GM21528 (cell line): ENCODE measurements around the gene FBP1.
A peak's percentile ranks its signal among the peaks of the same experiment; 100 is the strongest.

ENCODE experiments used
- ATAC-seq: cut with Tn5 transposase; IDR thresholded peaks from one replicate; pipeline ENCODE4 v1.9.1; 2021; ENCODE audit warnings: mild to moderate bottlenecking, moderate library complexity; ENCODE audit not compliant: unreplicated experiment, low FRiP score

Gene FBP1

GRCh38 chr9:94657021-94657725, 17.9 kb upstream of the FBP1 start:
- ATAC-seq, result no peak

GRCh38 chr9:94656200-94656599, 16.9 kb upstream of the FBP1 start:
- ATAC-seq, result peak; percentile 93

GRCh38 chr9:94655739-94656138, 16.4 kb upstream of the FBP1 start:
- ATAC-seq, result peak; percentile 10

GRCh38 chr9:94654165-94654894, 15.0 kb upstream of the FBP1 start:
- no peak for ATAC-seq

DNA sequence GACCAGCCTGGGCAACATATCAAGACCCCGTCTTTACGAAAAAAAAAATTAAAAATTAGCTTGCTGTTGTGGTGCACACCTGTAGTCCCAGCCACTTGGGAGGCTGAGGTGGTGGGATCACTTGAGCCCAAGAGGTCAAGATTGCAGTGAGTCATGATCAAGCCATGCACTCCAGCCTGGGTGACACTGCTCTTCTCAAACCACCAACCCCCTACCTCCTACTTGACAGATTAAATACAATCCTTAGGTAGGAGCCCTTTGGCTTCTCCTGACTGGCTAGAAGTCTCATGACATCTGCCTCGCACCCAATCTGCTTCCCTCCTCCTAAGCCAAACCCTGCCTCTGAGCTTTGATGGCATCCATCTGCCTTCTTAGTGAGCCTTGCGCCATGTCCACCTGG, 11.6 kb upstream of the FBP1 start:
- ATAC-seq, result no peak

- no peak for ATAC-seq
Observed at GRCh38 chr9:94649100-94649819, 9.9 kb upstream of the FBP1 start.

- no peak for ATAC-seq
Observed at GRCh38 chr9:94648185-94648584, 8.9 kb upstream of the FBP1 start.

GRCh38 chr9:94645901-94646300, 6.6 kb upstream of the FBP1 start:
- no peak for ATAC-seq

DNA sequence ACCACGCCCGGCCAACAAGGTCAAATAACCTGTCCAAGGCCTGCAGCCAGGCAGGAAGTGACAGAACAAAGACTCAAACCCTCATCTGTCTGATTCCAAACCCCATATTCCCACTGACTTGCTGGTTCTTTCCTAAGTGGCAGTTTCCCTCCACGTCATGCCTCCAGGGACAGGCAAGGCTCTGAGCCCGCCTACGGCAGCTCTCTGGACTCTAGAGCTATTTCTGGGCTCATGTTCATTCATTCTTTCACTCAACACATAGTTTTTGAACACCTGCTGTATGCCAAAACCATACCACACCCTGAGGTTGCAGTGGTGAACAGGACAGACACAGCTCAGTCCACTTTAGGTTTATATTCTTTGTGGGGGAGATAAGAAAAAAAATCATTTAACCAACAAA, 5.2 kb upstream of the FBP1 start:
- no peak for ATAC-seq

DNA sequence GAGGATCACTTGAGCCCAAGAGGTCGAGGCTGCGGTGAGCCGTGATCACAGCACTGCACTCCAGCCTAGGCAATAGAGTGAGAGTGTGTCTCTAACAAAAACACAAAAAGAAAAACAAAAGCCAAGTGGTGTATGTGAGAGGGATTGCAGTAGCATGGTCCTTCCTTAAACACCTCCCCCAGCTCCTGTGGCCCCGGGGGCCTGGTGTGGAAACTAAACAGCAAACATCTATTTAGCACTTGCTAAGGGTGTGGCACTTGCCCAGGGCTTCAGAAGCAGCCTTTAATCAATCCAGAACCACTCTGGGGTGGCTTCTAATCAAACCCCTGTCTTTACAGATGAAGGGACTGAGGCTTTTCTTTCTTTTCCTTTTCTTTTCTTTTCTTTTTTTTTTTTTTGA, 4.4 kb upstream of the FBP1 start:
- ATAC-seq, result no peak

DNA sequence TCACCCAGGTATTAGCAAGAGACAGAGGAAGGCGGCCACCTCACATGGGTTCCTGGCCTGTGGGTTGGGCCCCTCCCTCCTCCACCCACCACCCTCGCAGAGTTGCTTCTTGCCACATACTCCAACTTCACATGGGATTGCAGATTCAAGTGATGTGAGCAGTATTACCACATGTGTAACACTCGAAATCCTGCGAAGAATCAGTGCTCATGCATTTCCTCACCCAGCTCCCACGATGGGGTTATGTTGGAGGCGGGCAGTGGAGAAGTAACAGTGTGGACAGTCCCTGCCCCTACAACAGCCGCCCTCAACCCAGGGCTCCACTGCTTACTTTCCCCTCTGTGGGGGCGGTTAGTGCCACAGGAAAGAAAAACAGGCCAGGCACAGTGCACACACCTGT, 3.9 kb upstream of the FBP1 start:
- ATAC-seq, result no peak

- ATAC-seq, result no peak
Observed at GRCh38 chr9:94642501-94642900, 3.2 kb upstream of the FBP1 start.

GRCh38 chr9:94639999-94640376, 670 bp upstream of the FBP1 start:
- ATAC-seq, result no peak

GRCh38 chr9:94638335-94639060, 820 bp downstream of the FBP1 start:
- no peak for ATAC-seq

DNA sequence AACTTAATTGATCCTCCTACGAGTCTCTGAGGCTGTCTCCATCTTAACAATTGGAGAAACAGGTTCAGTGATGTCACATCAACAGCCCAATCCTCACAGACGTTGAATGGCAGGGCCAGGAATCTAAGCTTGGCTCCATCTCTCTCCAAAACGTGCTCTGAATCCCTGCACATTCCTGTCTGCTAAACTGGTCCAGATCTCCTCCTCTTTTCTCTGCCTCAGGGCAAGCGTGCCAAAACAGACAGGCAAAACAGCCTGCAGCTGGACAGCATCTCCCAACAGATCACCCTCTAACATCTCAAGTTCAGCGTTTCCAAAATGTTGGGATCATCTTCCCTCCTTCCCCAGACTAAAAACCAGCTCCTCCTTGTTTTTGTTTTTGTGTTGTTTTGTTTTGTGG, 6.6 kb downstream of the FBP1 start:
- ATAC-seq, result no peak

DNA sequence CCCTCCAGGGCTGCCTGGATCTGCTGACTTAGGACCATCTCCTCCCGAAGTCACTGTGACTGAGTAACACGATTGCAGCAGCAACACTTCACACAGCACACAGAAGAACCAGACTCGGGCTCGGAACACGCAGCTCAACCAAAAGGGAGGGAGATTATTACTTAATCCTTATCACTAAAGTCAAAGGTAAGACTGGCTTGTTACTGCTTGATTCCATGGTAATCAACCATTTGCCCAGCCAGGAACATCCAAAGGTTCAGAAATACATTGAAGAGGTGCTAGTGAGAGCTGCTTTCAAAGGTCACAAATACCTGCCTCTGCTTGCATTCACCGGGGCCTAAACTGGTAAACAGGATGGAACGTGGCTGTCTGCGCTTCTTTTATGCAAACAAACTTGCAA, 7.7 kb downstream of the FBP1 start:
- no peak for ATAC-seq

- ATAC-seq, result no peak
Observed at GRCh38 chr9:94630833-94631232, 8.5 kb downstream of the FBP1 start.

DNA sequence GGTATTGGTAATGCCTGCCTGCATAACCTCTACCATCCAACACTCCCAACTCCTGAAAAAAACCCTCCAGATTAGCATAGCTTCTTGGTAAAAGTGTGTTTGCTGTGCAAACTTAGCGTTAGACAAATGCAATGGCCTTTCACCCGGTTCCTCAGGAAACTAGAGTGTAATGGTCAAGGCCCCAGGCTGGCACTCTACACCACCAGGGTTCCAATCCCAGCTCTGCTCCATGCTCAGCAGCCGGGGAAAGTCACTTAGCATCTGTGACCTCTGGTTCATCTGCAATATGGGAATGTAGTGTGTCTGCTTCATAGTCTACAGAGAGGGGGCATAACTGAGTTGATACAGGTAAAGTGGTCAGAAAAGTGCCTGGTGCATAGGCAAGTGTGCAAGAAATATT, 9.0 kb downstream of the FBP1 start:
- ATAC-seq, result no peak

DNA sequence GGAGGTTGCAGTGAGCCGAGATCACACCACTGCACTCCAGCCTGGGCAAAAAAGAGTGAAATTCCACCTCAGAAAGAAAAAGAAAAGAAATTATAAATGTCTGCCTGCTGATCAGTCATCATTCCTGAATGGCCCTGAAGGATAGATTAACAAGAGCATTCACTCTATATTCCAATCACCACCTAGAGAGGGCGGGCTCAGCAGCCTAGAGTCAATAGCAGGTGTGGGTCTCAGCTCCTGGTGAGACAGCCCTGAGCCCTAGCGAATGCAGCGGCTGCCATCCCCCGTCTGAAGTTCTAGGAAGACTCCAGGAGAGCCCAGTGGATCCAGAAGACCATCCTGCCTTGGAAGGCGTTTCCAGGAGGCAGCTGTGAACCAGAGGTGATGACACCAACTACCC, 12.0 kb downstream of the FBP1 start:
- no peak for ATAC-seq

DNA sequence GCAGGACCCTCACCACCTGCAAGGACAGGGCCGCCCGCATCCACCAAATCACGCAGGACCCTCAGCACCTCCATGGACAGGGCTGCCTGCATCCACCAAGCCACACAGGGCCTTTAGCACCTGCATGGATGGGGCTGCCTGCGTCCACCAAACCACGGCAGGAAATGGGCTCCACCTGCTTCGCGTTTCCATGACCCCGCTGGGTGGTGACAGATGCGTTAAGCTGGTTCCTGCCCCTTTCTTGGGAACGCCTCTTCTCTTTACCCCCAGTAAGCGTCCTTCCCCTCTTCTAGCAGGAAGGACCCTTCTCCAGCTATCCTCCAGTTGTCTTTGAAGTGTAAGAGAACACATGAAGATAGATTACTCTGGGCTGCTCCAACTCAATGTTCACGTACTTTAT, 13.5 kb downstream of the FBP1 start:
- no peak for ATAC-seq

GRCh38 chr9:94624629-94625028, 14.7 kb downstream of the FBP1 start:
- no peak for ATAC-seq
